Measurements from ENCODE around the gene AGL.
"Not testable (repeated sequence)": the region's sequence is repeated elsewhere in the genome, so short reads cannot be mapped to it uniquely, and the experiment has no call there.

AGL gene

GRCh38 chr1:99942723-99943122 is 92.6 kb downstream of the AGL start:
- peaks cover 3% of the 10 kb centered on the region for H3K27me3 Mint-ChIP-seq (ENCODE audit: low read depth)
- H3K9me3 Mint-ChIP-seq: no peaks in the 10 kb centered on the region
- no peaks in the 10 kb centered on the region for H3K36me3 Mint-ChIP-seq (ENCODE audit: low read depth)
- no peak overlapping the region for H3K27ac Mint-ChIP-seq
- no peaks in the 10 kb centered on the region for H3K4me1 Mint-ChIP-seq (ENCODE audit: low read depth)
- no peak overlapping the region for H3K4me3 Mint-ChIP-seq

GRCh38 chr1:99943223-99943794 is 93.1 kb downstream of the AGL start:
- Mint-ChIP-seq H3K4me3 (no peak overlapping the region), H3K36me3 (ENCODE audit: low read depth) (no peaks in the 10 kb centered on the region), H3K27ac (no peak overlapping the region), H3K27me3 (ENCODE audit: low read depth) (peaks cover 3% of the 10 kb centered on the region), H3K9me3 (no peaks in the 10 kb centered on the region), H3K4me1 (ENCODE audit: low read depth) (no peaks in the 10 kb centered on the region)

- no peaks in the 10 kb centered on the region for H3K9me3 Mint-ChIP-seq
- H3K27me3 Mint-ChIP-seq (ENCODE audit: low read depth): no peaks in the 10 kb centered on the region
- H3K27ac Mint-ChIP-seq: no peak overlapping the region
- H3K36me3 Mint-ChIP-seq (ENCODE audit: low read depth): no peaks in the 10 kb centered on the region
- H3K4me3 Mint-ChIP-seq: no peak overlapping the region
- H3K4me1 Mint-ChIP-seq (ENCODE audit: low read depth): no peaks in the 10 kb centered on the region
Observed at GRCh38 chr1:99944192-99944591, 94.0 kb downstream of the AGL start.

- Mint-ChIP-seq H3K27me3 (ENCODE audit: low read depth) (no peaks in the 10 kb centered on the region), H3K27ac (no peak overlapping the region), H3K9me3 (no peaks in the 10 kb centered on the region)
Observed at GRCh38 chr1:99945174-99945573, 95.0 kb downstream of the AGL start.

GRCh38 chr1:99950486-99950885 is 100.3 kb downstream of the AGL start:
- no peak overlapping the region for H3K27ac Mint-ChIP-seq
- H3K4me1 Mint-ChIP-seq (ENCODE audit: low read depth): no peaks in the 10 kb centered on the region
- H3K9me3 Mint-ChIP-seq: no peaks in the 10 kb centered on the region
- H3K4me3 Mint-ChIP-seq: no peak overlapping the region
- H3K36me3 Mint-ChIP-seq (ENCODE audit: low read depth): no peaks in the 10 kb centered on the region
- H3K27me3 Mint-ChIP-seq (ENCODE audit: low read depth): no peaks in the 10 kb centered on the region

More at GRCh38 chr1:99945174-99945573, 95.0 kb downstream of the AGL start:
- H3K36me3 Mint-ChIP-seq (ENCODE audit: low read depth): no peaks in the 10 kb centered on the region
- H3K4me1 Mint-ChIP-seq (ENCODE audit: low read depth): no peaks in the 10 kb centered on the region
- H3K4me3 Mint-ChIP-seq: no peak overlapping the region

- H3K4me3 Mint-ChIP-seq: no peak overlapping the region
- H3K27ac Mint-ChIP-seq: no peak overlapping the region
- H3K4me1 Mint-ChIP-seq (ENCODE audit: low read depth): no peaks in the 10 kb centered on the region
- no peaks in the 10 kb centered on the region for H3K27me3 Mint-ChIP-seq (ENCODE audit: low read depth)
- H3K36me3 Mint-ChIP-seq (ENCODE audit: low read depth): no peaks in the 10 kb centered on the region
- no peaks in the 10 kb centered on the region for H3K9me3 Mint-ChIP-seq
Observed at GRCh38 chr1:99952522-99952921, 102.4 kb downstream of the AGL start.

- H3K4me1 Mint-ChIP-seq (ENCODE audit: low read depth): no peaks in the 10 kb centered on the region
- no peak overlapping the region for H3K27ac Mint-ChIP-seq
- H3K36me3 Mint-ChIP-seq (ENCODE audit: low read depth): no peaks in the 10 kb centered on the region
- H3K4me3 Mint-ChIP-seq: no peak overlapping the region
- no peaks in the 10 kb centered on the region for H3K9me3 Mint-ChIP-seq
- no peaks in the 10 kb centered on the region for H3K27me3 Mint-ChIP-seq (ENCODE audit: low read depth)
Observed at GRCh38 chr1:99955375-99955774, 105.2 kb downstream of the AGL start.

- Mint-ChIP-seq H3K9me3 (no peaks in the 10 kb centered on the region), H3K27ac (no peak overlapping the region)
Observed at GRCh38 chr1:99956755-99957154, 106.6 kb downstream of the AGL start.

GRCh38 chr1:99957818-99958217 is 107.7 kb downstream of the AGL start:
- H3K36me3 Mint-ChIP-seq (ENCODE audit: low read depth): no peaks in the 10 kb centered on the region
- H3K4me1 Mint-ChIP-seq (ENCODE audit: low read depth): peaks cover 1% of the 10 kb centered on the region
- no peaks in the 10 kb centered on the region for H3K27me3 Mint-ChIP-seq (ENCODE audit: low read depth)
- H3K4me3 Mint-ChIP-seq: no peak overlapping the region
- H3K27ac Mint-ChIP-seq: no peak overlapping the region
- no peaks in the 10 kb centered on the region for H3K9me3 Mint-ChIP-seq

More at GRCh38 chr1:99956755-99957154, 106.6 kb downstream of the AGL start:
- Mint-ChIP-seq H3K36me3 (ENCODE audit: low read depth) (no peaks in the 10 kb centered on the region), H3K27me3 (ENCODE audit: low read depth) (no peaks in the 10 kb centered on the region), H3K4me3 (no peak overlapping the region), H3K4me1 (ENCODE audit: low read depth) (no peaks in the 10 kb centered on the region)

- not testable (repeated sequence) for H3K4me1 Mint-ChIP-seq (ENCODE audit: low read depth); H3K27me3 Mint-ChIP-seq (ENCODE audit: low read depth); H3K36me3 Mint-ChIP-seq (ENCODE audit: low read depth); H3K9me3 Mint-ChIP-seq; H3K27ac Mint-ChIP-seq; H3K4me3 Mint-ChIP-seq
Observed at GRCh38 chr1:99959189-99959705, 109.1 kb downstream of the AGL start.

- H3K27ac Mint-ChIP-seq; H3K36me3 Mint-ChIP-seq (ENCODE audit: low read depth); H3K4me1 Mint-ChIP-seq (ENCODE audit: low read depth); H3K9me3 Mint-ChIP-seq; H3K27me3 Mint-ChIP-seq (ENCODE audit: low read depth); H3K4me3 Mint-ChIP-seq: not testable (repeated sequence)
Observed at GRCh38 chr1:99960260-99960659, 110.1 kb downstream of the AGL start.

- Mint-ChIP-seq H3K9me3 (no peaks in the 10 kb centered on the region), H3K27me3 (ENCODE audit: low read depth) (no peaks in the 10 kb centered on the region), H3K27ac (no peak overlapping the region), H3K36me3 (ENCODE audit: low read depth) (no peaks in the 10 kb centered on the region), H3K4me3 (no peak overlapping the region), H3K4me1 (ENCODE audit: low read depth) (peaks cover 4% of the 10 kb centered on the region)
Observed at GRCh38 chr1:99963041-99963795, 113.1 kb downstream of the AGL start.

- Mint-ChIP-seq H3K4me3 (no peak overlapping the region), H3K36me3 (ENCODE audit: low read depth) (no peaks in the 10 kb centered on the region), H3K4me1 (ENCODE audit: low read depth) (peaks cover 11% of the 10 kb centered on the region), H3K27me3 (ENCODE audit: low read depth) (no peaks in the 10 kb centered on the region), H3K9me3 (no peaks in the 10 kb centered on the region), H3K27ac (no peak overlapping the region)
Observed at GRCh38 chr1:99964806-99965205, 114.6 kb downstream of the AGL start.

- H3K27ac Mint-ChIP-seq: no peak overlapping the region
- peaks cover 16% of the 10 kb centered on the region for H3K4me1 Mint-ChIP-seq (ENCODE audit: low read depth)
- H3K4me3 Mint-ChIP-seq: no peak overlapping the region
- peaks cover 4% of the 10 kb centered on the region for H3K36me3 Mint-ChIP-seq (ENCODE audit: low read depth)
- H3K27me3 Mint-ChIP-seq (ENCODE audit: low read depth): no peaks in the 10 kb centered on the region
- H3K9me3 Mint-ChIP-seq: no peaks in the 10 kb centered on the region
Observed at GRCh38 chr1:99965646-99966375, 115.7 kb downstream of the AGL start.

GRCh38 chr1:99968214-99968613 is 118.1 kb downstream of the AGL start:
- Mint-ChIP-seq H3K27ac (no peak overlapping the region), H3K27me3 (ENCODE audit: low read depth) (no peaks in the 10 kb centered on the region), H3K36me3 (ENCODE audit: low read depth) (peaks cover 4% of the 10 kb centered on the region), H3K9me3 (no peaks in the 10 kb centered on the region), H3K4me3 (peak overlapping the region; percentile 50), H3K4me1 (ENCODE audit: low read depth) (peaks cover 23% of the 10 kb centered on the region)

Data from T-helper 1 cell treated with Interleukin-12 subunit alpha and Interleukin-12 subunit beta and Interleukin-4 antibody, amounts not matched to agents 30 μg/mL and 1 μg/mL, for 36 hours (primary cell).